RWPE2 (cell line): Measurements from ENCODE around the gene URB1.
"Not testable (repeated sequence)": the region's sequence is repeated elsewhere in the genome, so short reads cannot be mapped to it uniquely, and the experiment has no call there.

Source experiments
- ATAC-seq: fragments of 200-7000 bp; cut with Tn5 transposase; 3 replicates; pipeline ENCODE4 v1.9.1; 2021; ENCODE audit warnings: low read depth
- DNase-seq: peaks from one replicate; pipeline ENCODE4 v3.0.0-alpha.2; 2020; ENCODE audit warnings: low spot score
- H3K27ac ChIP-seq: fragments of 450-650 bp; 2 replicates; pipeline ENCODE4 v1.5.1; 2017; ENCODE audit warnings: mild to moderate bottlenecking; ENCODE audit not compliant: poor library complexity, severe bottlenecking
- H3K27me3 ChIP-seq: fragments of 250-450 bp; sonication (Bioruptor Pico); 2 replicates; pipeline ENCODE4 v1.5.1; 2021; ENCODE audit warnings: mild to moderate bottlenecking, moderate library complexity; ENCODE audit not compliant: insufficient read depth, poor library complexity, severe bottlenecking
- H3K36me3 ChIP-seq: fragments of 250-450 bp; sonication (Bioruptor Pico); 2 replicates; pipeline ENCODE4 v1.5.1; 2020; ENCODE audit warnings: low read depth, mild to moderate bottlenecking, moderate library complexity
- H3K4me1 ChIP-seq: fragments of 250-450 bp; sonication (Bioruptor Pico); 2 replicates; pipeline ENCODE4 v1.5.1; 2021; ENCODE audit warnings: mild to moderate bottlenecking, moderate library complexity; ENCODE audit not compliant: insufficient read depth, poor library complexity, severe bottlenecking
- H3K4me3 ChIP-seq: fragments of 250-450 bp; sonication (Bioruptor Pico); 2 replicates; pipeline ENCODE4 v1.5.1; 2021; ENCODE audit warnings: mild to moderate bottlenecking, moderate library complexity; ENCODE audit not compliant: severe bottlenecking
- H3K9me3 ChIP-seq: fragments of 250-450 bp; sonication (Bioruptor Pico); 2 replicates; pipeline ENCODE4 v1.5.1; 2021; ENCODE audit warnings: mild to moderate bottlenecking, moderate library complexity; ENCODE audit not compliant: severe bottlenecking
- TF ChIP-seq, protein P1 (sequence below): fragments of 450-650 bp; IDR thresholded peaks from one replicate; pipeline ENCODE4 v1.5.1; 2017; ENCODE audit warnings: mild to moderate bottlenecking, moderate library complexity; ENCODE audit not compliant: poor library complexity, severe bottlenecking

Gene URB1

DNA sequence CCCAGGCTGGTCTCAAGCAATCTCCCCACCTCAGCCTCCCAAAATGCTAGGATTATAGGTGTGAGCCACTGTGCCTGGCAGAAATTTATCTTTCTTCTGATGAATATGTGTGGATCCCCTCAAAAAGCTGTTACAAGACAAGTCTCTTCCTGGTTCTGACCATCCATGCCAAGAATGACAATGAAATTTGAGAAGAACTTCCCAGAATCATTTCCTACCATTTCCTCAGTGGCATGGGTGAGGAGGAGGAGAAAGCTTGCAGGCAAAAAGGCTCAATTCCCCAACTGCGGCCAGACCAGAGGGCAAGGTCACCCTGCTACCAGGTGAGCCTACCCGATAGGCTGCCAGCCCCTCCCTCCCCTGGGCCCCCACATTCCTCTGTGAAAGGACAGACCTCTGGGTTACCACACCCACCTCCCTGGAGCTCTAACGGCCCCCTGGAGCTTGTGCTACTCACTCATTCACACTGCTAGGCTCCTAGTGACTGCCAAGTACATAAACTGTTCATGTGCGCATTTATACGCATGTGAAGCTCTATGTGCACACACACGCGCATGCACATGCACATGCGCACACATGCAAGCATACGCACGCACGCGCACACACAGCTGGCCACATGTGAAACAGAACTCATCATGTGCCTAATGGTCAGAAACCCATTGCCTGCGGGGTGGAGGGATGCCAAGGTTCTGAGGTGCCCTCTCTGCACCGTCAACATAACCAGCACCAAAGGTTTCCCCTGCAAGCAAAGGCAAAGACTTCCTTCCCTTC is 77.1 kb downstream of the URB1 start:
- no peak for ATAC-seq
- TF ChIP-seq, protein P1, sequence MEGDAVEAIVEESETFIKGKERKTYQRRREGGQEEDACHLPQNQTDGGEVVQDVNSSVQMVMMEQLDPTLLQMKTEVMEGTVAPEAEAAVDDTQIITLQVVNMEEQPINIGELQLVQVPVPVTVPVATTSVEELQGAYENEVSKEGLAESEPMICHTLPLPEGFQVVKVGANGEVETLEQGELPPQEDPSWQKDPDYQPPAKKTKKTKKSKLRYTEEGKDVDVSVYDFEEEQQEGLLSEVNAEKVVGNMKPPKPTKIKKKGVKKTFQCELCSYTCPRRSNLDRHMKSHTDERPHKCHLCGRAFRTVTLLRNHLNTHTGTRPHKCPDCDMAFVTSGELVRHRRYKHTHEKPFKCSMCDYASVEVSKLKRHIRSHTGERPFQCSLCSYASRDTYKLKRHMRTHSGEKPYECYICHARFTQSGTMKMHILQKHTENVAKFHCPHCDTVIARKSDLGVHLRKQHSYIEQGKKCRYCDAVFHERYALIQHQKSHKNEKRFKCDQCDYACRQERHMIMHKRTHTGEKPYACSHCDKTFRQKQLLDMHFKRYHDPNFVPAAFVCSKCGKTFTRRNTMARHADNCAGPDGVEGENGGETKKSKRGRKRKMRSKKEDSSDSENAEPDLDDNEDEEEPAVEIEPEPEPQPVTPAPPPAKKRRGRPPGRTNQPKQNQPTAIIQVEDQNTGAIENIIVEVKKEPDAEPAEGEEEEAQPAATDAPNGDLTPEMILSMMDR = no peak
- peaks cover 82% of the 10 kb centered on the region for H3K36me3 ChIP-seq
- H3K4me1 ChIP-seq = no peaks in the 10 kb centered on the region
- no peak overlapping the region for H3K27ac ChIP-seq
- no peak overlapping the region for H3K4me3 ChIP-seq
- no peaks in the 10 kb centered on the region for H3K9me3 ChIP-seq
- DNase-seq = no peak
- no peaks in the 10 kb centered on the region for H3K27me3 ChIP-seq

GRCh38 chr21:32314806-32315205 is 78.0 kb downstream of the URB1 start:
- peaks cover 77% of the 10 kb centered on the region for H3K36me3 ChIP-seq
- no peaks in the 10 kb centered on the region for H3K9me3 ChIP-seq
- no peak overlapping the region for H3K4me3 ChIP-seq
- no peak overlapping the region for H3K27ac ChIP-seq
- DNase-seq (no peak), ATAC-seq (no peak)
- H3K27me3 ChIP-seq = no peaks in the 10 kb centered on the region
- TF ChIP-seq, protein P1 = no peak
- H3K4me1 ChIP-seq = no peaks in the 10 kb centered on the region

GRCh38 chr21:32312976-32313375 is 79.8 kb downstream of the URB1 start:
- TF ChIP-seq, protein P1 = no peak
- H3K36me3 ChIP-seq = peaks cover 59% of the 10 kb centered on the region

GRCh38 chr21:32312326-32312725 is 80.5 kb downstream of the URB1 start:
- TF ChIP-seq, protein P1 = no peak
- no peak overlapping the region for H3K4me3 ChIP-seq
- no peaks in the 10 kb centered on the region for H3K4me1 ChIP-seq
- no peaks in the 10 kb centered on the region for H3K9me3 ChIP-seq
- DNase-seq = no peak
- H3K27me3 ChIP-seq = no peaks in the 10 kb centered on the region
- H3K36me3 ChIP-seq = peaks cover 52% of the 10 kb centered on the region
- ATAC-seq = no peak
- no peak overlapping the region for H3K27ac ChIP-seq

More at GRCh38 chr21:32312976-32313375, 79.8 kb downstream of the URB1 start:
- no peaks in the 10 kb centered on the region for H3K9me3 ChIP-seq
- H3K4me3 ChIP-seq = no peak overlapping the region
- no peak for DNase-seq
- no peak for ATAC-seq
- H3K27me3 ChIP-seq = no peaks in the 10 kb centered on the region
- no peaks in the 10 kb centered on the region for H3K4me1 ChIP-seq
- no peak overlapping the region for H3K27ac ChIP-seq

DNA sequence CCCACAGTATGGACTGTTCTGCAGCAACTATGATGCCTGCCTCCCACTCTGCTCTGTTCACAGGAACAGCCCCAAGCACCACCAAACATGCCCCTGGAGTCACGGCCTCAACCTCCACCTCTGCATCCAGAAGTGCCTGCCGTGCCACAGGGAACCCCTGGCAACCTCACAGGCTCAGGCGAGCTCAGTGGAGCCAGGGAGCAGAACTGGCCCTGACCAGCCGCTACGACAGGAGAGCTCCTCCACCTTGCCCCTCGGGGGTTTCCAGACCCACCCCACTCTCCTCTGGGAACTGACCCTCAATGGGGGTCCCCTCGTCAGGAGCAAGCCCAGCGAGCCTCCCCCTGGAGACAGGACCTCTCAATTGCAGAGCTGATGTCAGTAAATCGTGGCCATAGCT is 81.2 kb downstream of the URB1 start:
- ATAC-seq (no peak), DNase-seq (no peak)
- Histone ChIP-seq H3K36me3 (peaks cover 49% of the 10 kb centered on the region), H3K4me3 (no peak overlapping the region), H3K27me3 (no peaks in the 10 kb centered on the region), H3K9me3 (no peaks in the 10 kb centered on the region), H3K4me1 (no peaks in the 10 kb centered on the region), H3K27ac (no peak overlapping the region)
- TF ChIP-seq, protein P1 = no peak

- not testable (repeated sequence) for H3K9me3 ChIP-seq, DNase-seq, H3K27me3 ChIP-seq, ATAC-seq, H3K4me1 ChIP-seq, H3K4me3 ChIP-seq, H3K27ac ChIP-seq
- H3K36me3 ChIP-seq = peaks cover 44% of the 10 kb centered on the region
Measured at GRCh38 chr21:32310976-32311375, 81.8 kb downstream of the URB1 start.
